ENCODE results near the gene ISG15. TPM values are rescaled to one million over a fixed set of nuclear protein-coding genes. Genes with fewer than 3 reads are reported as not detected.

Gene ISG15
- total and polyA plus RNA-seq, 9 of the 15 experiments (the other 6 are each of a cell fraction or from before 2014, with no cell fraction given): 0.40 to 58.3 (median 12.2) TPM

- no peak for TF ChIP-seq ZBTB34 (CRISPR knock-in tag; IDR thresholded peaks at IDR 0.05)
- no peak for TF ChIP-seq TAF15 (IDR thresholded peaks at IDR 0.05; ENCODE audit: low read depth, low read length)
- TF ChIP-seq TBL1XR1 (IDR thresholded peaks at IDR 0.05; ENCODE audit: low read length in 2 of 2): no peak
- TF ChIP-seq ZNF707 (CRISPR knock-in tag; conservative IDR thresholded peaks at IDR 0.05): no peak
- TF ChIP-seq ZFP91 (CRISPR knock-in tag; IDR thresholded peaks at IDR 0.05): no peak
- peak; percentile 37; the same call in 1 of the 2 replicates for TF ChIP-seq PML (IDR thresholded peaks at IDR 0.05; ENCODE audit: low read length)
- TF ChIP-seq XRCC3 (IDR thresholded peaks at IDR 0.05): no peak
- TF ChIP-seq RBM22 (IDR thresholded peaks at IDR 0.05; ENCODE audit: low read depth, low read length, poor library complexity, severe bottlenecking): no peak
- TF ChIP-seq FOXP1 (CRISPR knock-in tag; IDR thresholded peaks at IDR 0.05): 0 out of 2 replicates have a peak, but pooled peaks have one; percentile 79
- TF ChIP-seq NFATC3 (IDR thresholded peaks at IDR 0.05): no peak
- TF ChIP-seq ZBTB49 (CRISPR knock-in tag; IDR thresholded peaks at IDR 0.05; ENCODE audit: borderline replicate concordance): peak; percentile 82; the same call in 1 of the 2 replicates
- no peak for TF ChIP-seq PPARD (CRISPR knock-in tag; IDR thresholded peaks at IDR 0.05)
- no peak for TF ChIP-seq ZNF140 (CRISPR knock-in tag; IDR thresholded peaks at IDR 0.05)
- no peak for TF ChIP-seq HMG20B (CRISPR knock-in tag; IDR thresholded peaks at IDR 0.05)
- TF ChIP-seq ARHGAP35 (IDR thresholded peaks at IDR 0.05; ENCODE audit: partially characterized antibody): no peak
Observed at GRCh38 chr1:1013105-1013921, at the start of gene ISG15 (continued).
